ENCODE data around the gene PIM1.
"Not testable (repeated sequence)": the region's sequence is repeated elsewhere in the genome, so short reads cannot be mapped to it uniquely, and the experiment has no call there.

The PIM1 gene

GRCh38 chr6:37177935-37178517 is 8.1 kb downstream of the PIM1 start:
- 93 to 96% methylated on average over 6 to 8 of the region's 8 CpGs for WGBS, 2 experiments
- H3K4me1 ChIP-seq (ENCODE audit: control insufficient read depth, insufficient read depth, low read length): no peaks in the 10 kb centered on the region
- H3K36me3 ChIP-seq (ENCODE audit: control insufficient read depth, insufficient read depth, low read length): peaks cover 11% of the 10 kb centered on the region

GRCh38 chr6:37180075-37180474 is 10.1 kb downstream of the PIM1 start:
- Histone ChIP-seq H3K4me3 (ENCODE audit: insufficient read depth, low read depth, low read length) (no peak overlapping the region), H3K4me1 (ENCODE audit: control insufficient read depth, insufficient read depth, low read length) (no peaks in the 10 kb centered on the region), H3K9me3 (ENCODE audit: control insufficient read depth, low read length) (no peaks in the 10 kb centered on the region), H3K36me3 (ENCODE audit: control insufficient read depth, insufficient read depth, low read length) (no peaks in the 10 kb centered on the region), H3K27ac (ENCODE audit: insufficient read depth, low read depth, low read length, poor library complexity, severe bottlenecking) (no peak overlapping the region), H3K27me3 (ENCODE audit: control insufficient read depth, insufficient read depth, low read length, poor library complexity, severe bottlenecking) (no peaks in the 10 kb centered on the region)
- 87 to 93% methylated on average over 2 of the region's 2 CpGs for whole genome bisulfite sequencing, 2 experiments

More at GRCh38 chr6:37177935-37178517, 8.1 kb downstream of the PIM1 start:
- Histone ChIP-seq H3K27ac (ENCODE audit: insufficient read depth, low read depth, low read length, poor library complexity, severe bottlenecking) (no peak overlapping the region), H3K27me3 (ENCODE audit: control insufficient read depth, insufficient read depth, low read length, poor library complexity, severe bottlenecking) (no peaks in the 10 kb centered on the region), H3K9me3 (ENCODE audit: control insufficient read depth, low read length) (no peaks in the 10 kb centered on the region), H3K4me3 (ENCODE audit: insufficient read depth, low read depth, low read length) (no peak overlapping the region)

- H3K9me3 ChIP-seq (ENCODE audit: control insufficient read depth, low read length); H3K27ac ChIP-seq (ENCODE audit: insufficient read depth, low read depth, low read length, poor library complexity, severe bottlenecking); H3K4me1 ChIP-seq (ENCODE audit: control insufficient read depth, insufficient read depth, low read length); H3K27me3 ChIP-seq (ENCODE audit: control insufficient read depth, insufficient read depth, low read length, poor library complexity, severe bottlenecking); H3K4me3 ChIP-seq (ENCODE audit: insufficient read depth, low read depth, low read length); H3K36me3 ChIP-seq (ENCODE audit: control insufficient read depth, insufficient read depth, low read length): not testable (repeated sequence)
- WGBS, 2 experiments: 93 to 98% methylated on average over 4 of the region's 4 CpGs
Observed at GRCh38 chr6:37180610-37181009, 10.7 kb downstream of the PIM1 start.

- Histone ChIP-seq H3K27me3 (ENCODE audit: control insufficient read depth, insufficient read depth, low read length, poor library complexity, severe bottlenecking) (no peaks in the 10 kb centered on the region), H3K9me3 (ENCODE audit: control insufficient read depth, low read length) (no peaks in the 10 kb centered on the region), H3K36me3 (ENCODE audit: control insufficient read depth, insufficient read depth, low read length) (no peaks in the 10 kb centered on the region), H3K27ac (ENCODE audit: insufficient read depth, low read depth, low read length, poor library complexity, severe bottlenecking) (no peak overlapping the region), H3K4me1 (ENCODE audit: control insufficient read depth, insufficient read depth, low read length) (no peaks in the 10 kb centered on the region), H3K4me3 (ENCODE audit: insufficient read depth, low read depth, low read length) (no peak overlapping the region)
- 90 to 94% methylated on average over 7 to 8 of the region's 8 CpGs for WGBS, 2 experiments
Observed at GRCh38 chr6:37182736-37183590, 13.0 kb downstream of the PIM1 start.

GRCh38 chr6:37185949-37186720 is 16.2 kb downstream of the PIM1 start:
- 90 to 92% methylated on average over 6 of the region's 6 CpGs for WGBS, 2 experiments
- not testable (repeated sequence) for H3K4me1 ChIP-seq (ENCODE audit: control insufficient read depth, insufficient read depth, low read length); H3K27me3 ChIP-seq (ENCODE audit: control insufficient read depth, insufficient read depth, low read length, poor library complexity, severe bottlenecking); H3K4me3 ChIP-seq (ENCODE audit: insufficient read depth, low read depth, low read length); H3K9me3 ChIP-seq (ENCODE audit: control insufficient read depth, low read length); H3K27ac ChIP-seq (ENCODE audit: insufficient read depth, low read depth, low read length, poor library complexity, severe bottlenecking); H3K36me3 ChIP-seq (ENCODE audit: control insufficient read depth, insufficient read depth, low read length)

GRCh38 chr6:37187321-37188022 is 17.5 kb downstream of the PIM1 start:
- H3K9me3 ChIP-seq (ENCODE audit: control insufficient read depth, low read length): no peaks in the 10 kb centered on the region
- no peak overlapping the region for H3K4me3 ChIP-seq (ENCODE audit: insufficient read depth, low read depth, low read length)
- no peaks in the 10 kb centered on the region for H3K36me3 ChIP-seq (ENCODE audit: control insufficient read depth, insufficient read depth, low read length)
- no peak overlapping the region for H3K27ac ChIP-seq (ENCODE audit: insufficient read depth, low read depth, low read length, poor library complexity, severe bottlenecking)
- H3K27me3 ChIP-seq (ENCODE audit: control insufficient read depth, insufficient read depth, low read length, poor library complexity, severe bottlenecking): no peaks in the 10 kb centered on the region
- WGBS, 2 experiments: 85 to 90% methylated on average over 6 to 7 of the region's 7 CpGs
- no peaks in the 10 kb centered on the region for H3K4me1 ChIP-seq (ENCODE audit: control insufficient read depth, insufficient read depth, low read length)

GRCh38 chr6:37188962-37189510 is 19.1 kb downstream of the PIM1 start:
- Histone ChIP-seq H3K4me3 (ENCODE audit: insufficient read depth, low read depth, low read length) (no peak overlapping the region), H3K27me3 (ENCODE audit: control insufficient read depth, insufficient read depth, low read length, poor library complexity, severe bottlenecking) (no peaks in the 10 kb centered on the region), H3K9me3 (ENCODE audit: control insufficient read depth, low read length) (no peaks in the 10 kb centered on the region), H3K36me3 (ENCODE audit: control insufficient read depth, insufficient read depth, low read length) (no peaks in the 10 kb centered on the region), H3K27ac (ENCODE audit: insufficient read depth, low read depth, low read length, poor library complexity, severe bottlenecking) (no peak overlapping the region), H3K4me1 (ENCODE audit: control insufficient read depth, insufficient read depth, low read length) (no peaks in the 10 kb centered on the region)
- WGBS, 2 experiments: 90 to 92% methylated on average over 2 of the region's 2 CpGs

- Histone ChIP-seq H3K4me3 (ENCODE audit: insufficient read depth, low read depth, low read length) (no peak overlapping the region), H3K4me1 (ENCODE audit: control insufficient read depth, insufficient read depth, low read length) (no peaks in the 10 kb centered on the region), H3K36me3 (ENCODE audit: control insufficient read depth, insufficient read depth, low read length) (no peaks in the 10 kb centered on the region), H3K9me3 (ENCODE audit: control insufficient read depth, low read length) (no peaks in the 10 kb centered on the region), H3K27me3 (ENCODE audit: control insufficient read depth, insufficient read depth, low read length, poor library complexity, severe bottlenecking) (no peaks in the 10 kb centered on the region), H3K27ac (ENCODE audit: insufficient read depth, low read depth, low read length, poor library complexity, severe bottlenecking) (no peak overlapping the region)
- WGBS, 2 experiments: 91 to 93% methylated on average over 1 of the region's 1 CpG
Observed at GRCh38 chr6:37190159-37190535, 20.2 kb downstream of the PIM1 start.

GRCh38 chr6:37192666-37193065 is 22.7 kb downstream of the PIM1 start:
- 78 to 82% methylated on average over 2 to 3 of the region's 3 CpGs for WGBS, 2 experiments
- Histone ChIP-seq H3K4me1 (ENCODE audit: control insufficient read depth, insufficient read depth, low read length) (no peaks in the 10 kb centered on the region), H3K27me3 (ENCODE audit: control insufficient read depth, insufficient read depth, low read length, poor library complexity, severe bottlenecking) (no peaks in the 10 kb centered on the region), H3K36me3 (ENCODE audit: control insufficient read depth, insufficient read depth, low read length) (no peaks in the 10 kb centered on the region), H3K9me3 (ENCODE audit: control insufficient read depth, low read length) (no peaks in the 10 kb centered on the region), H3K4me3 (ENCODE audit: insufficient read depth, low read depth, low read length) (no peak overlapping the region), H3K27ac (ENCODE audit: insufficient read depth, low read depth, low read length, poor library complexity, severe bottlenecking) (no peak overlapping the region)
